Measurements from ENCODE around the gene CNNM3.
A peak's percentile ranks its signal among the peaks of the same experiment; 100 is the strongest.
"Not testable (repeated sequence)": the region's sequence is repeated elsewhere in the genome, so short reads cannot be mapped to it uniquely, and the experiment has no call there.

The CNNM3 gene

DNA sequence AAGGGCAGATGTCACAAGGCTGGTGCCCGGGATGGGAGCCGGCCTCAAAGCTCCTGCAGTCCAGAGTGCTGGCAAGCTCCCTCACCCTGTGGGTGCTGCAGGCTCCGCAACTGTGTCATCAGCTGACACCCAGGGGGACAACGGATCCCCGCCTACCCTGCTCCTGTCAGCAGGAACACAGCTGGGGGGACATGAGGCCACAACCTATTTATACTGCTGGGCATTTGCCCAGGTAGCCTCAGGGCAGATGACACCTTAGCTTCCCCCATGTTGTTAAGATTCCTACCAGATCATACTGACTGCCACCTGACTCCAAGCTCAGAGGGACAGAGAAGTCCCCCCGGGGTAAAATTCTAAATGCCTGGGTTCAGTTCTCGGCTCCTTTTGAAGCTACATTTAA, 26.5 kb downstream of the CNNM3 start:
- no peak for DNase-seq

DNA sequence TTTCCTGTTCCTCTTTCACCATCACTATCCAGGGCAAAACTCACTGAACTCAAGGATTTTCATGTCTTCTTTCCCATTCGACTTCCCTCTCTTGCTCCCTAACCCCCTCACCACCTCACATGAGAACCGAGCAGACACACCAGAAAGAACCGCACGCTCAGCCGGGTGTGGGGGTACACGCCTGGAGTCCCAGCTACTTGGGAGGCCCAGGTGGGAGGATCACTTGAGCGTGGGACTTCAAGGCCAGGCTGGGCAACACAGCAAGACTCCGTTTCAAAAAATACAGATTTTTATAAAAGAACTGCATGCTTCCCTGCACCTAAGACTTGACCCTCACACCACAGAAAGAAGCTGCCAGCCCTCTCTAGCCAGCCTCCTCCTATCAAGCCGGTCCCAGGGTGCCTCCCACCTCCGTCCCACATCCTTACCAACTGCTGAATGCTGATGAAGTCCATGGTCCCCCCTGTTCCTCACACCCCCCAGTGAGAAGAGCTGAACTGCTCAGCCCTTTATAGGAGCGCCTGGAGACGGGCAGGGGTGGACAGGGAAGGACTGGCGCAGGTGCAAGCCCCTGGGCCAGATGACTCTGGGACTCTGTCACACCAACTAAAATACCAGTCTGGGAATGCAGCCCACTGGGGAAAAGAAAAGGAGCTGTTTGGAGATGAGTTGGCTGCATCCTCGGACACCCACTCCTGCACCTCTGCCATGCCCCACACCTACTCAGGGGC, 27.6 kb downstream of the CNNM3 start, which contains the start of gene ANKRD23:
Gene ANKRD23, minus strand, starts transcription at position 484 of the 731 bp plus-strand sequence. Its CDS starts 29 bp downstream, at position 455.
- DNase-seq: no peak

DNA sequence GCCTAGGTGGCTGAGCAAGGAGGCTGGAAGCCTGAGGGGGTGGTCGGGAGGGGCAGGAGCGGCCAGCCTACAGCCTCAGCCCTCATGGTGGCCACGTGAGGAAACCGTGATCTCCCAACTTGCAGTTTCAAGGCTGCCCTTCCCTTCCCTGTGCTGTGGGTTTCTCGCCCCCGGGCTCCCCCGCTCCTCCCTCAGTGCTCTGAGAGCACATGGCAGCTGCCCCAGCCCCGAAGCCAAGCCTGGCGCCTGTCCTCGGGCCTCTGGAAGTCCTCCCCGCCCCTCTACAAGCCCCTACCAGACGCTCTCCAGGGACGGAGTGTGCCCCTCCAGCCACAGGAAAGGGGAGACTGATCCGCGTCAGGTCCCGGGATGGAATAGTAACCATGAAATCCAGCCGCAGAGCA, 28.3 kb downstream of the CNNM3 start:
- DNase-seq: no peak

DNA sequence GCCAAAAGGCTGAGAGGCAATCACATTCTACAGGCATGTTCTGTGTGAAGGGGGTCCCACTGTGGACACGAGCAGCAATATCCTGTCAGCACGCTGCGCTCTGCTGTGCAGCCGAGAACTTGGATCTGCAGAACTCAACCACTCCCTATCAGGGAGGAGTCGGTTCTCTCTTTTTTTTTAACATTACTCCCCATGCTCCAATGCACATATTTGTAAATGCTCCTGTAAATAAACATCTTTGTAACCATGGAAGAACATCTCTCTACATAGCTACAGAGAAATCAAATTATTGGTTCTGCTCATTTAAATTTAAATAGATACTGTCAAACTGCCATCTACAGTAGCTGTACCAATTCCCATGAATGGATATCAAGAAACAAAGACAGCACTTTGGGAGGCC, 30.8 kb downstream of the CNNM3 start:
- DNase-seq: no peak

DNA sequence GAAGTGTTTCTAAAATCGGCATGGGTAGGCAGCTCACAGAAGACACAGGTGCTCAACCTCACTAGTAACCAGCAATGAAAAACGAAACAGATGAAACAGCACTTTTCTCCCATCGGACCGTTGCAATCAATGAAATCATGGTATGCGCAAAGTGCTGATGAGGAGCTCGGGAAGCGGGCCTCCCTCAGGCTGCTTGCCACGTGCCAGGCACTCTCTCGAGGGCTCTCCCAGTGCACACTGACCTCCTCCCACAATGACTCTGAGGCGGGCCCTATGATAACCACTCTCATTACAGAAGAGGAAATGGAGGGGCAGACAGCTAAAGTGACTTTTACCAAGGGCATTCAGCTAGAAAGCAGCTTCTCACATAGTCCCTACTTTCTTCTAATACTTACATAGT, 31.5 kb downstream of the CNNM3 start:
- no peak for DNase-seq

DNA sequence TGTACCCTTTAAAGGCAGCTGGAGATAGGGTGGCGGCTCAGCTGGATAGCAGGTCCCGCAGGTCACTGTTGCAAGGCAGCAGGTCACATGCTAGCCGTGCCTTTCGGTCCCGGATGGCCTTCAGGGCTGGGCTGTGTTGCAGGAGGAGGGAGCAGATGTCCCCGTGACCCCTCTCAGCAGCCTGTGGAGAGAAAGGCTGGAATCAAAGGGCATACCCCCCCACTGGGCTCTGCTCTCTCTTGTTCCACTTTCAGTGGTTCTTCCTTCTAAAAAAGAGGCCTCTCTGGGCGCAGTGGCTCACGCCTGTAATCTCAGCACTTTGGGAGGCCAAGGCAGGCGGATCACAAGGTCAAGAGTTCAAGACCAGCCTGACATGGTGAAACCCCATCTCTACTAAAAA, 32.2 kb downstream of the CNNM3 start:
- DNase-seq: no peak

DNA sequence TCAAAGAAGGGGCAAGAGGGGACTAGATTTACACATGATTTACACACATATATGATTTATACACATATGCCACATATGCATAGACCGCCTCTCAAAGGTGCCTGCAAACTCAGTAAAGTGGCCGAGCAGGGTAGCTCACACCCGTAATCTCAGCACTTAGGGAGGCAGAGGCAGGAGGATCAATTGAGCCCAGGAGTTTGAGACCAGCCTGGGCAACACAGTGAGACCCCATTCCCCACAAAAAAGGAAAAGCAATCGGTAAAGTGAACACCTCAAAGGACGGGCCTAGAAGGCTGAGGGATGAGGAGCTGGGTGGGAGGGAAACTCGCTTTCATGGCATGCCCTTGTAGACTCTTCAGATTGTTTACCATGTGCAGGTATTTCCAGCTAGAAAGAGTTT, 36.6 kb downstream of the CNNM3 start:
- DNase-seq: no peak

DNA sequence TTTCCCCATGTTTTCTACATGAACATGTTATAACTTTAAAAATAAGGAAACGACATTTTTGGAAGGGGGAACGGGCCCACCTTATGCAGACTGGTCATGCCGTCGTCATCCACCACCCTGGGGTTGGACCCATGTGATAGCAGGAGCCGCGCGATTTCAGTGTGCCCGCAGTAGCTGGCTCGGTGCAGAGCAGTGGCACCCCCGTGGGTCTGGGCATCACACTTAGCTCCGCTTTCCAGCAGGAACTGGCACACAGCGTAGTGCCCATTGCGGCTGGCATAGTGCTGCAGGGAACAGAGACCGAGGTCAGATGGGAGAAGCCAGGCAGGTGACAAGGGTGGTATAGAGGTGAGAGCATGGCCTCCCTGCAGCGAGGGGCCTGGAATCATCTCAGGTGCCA, 37.3 kb downstream of the CNNM3 start:
- no peak for DNase-seq

DNA sequence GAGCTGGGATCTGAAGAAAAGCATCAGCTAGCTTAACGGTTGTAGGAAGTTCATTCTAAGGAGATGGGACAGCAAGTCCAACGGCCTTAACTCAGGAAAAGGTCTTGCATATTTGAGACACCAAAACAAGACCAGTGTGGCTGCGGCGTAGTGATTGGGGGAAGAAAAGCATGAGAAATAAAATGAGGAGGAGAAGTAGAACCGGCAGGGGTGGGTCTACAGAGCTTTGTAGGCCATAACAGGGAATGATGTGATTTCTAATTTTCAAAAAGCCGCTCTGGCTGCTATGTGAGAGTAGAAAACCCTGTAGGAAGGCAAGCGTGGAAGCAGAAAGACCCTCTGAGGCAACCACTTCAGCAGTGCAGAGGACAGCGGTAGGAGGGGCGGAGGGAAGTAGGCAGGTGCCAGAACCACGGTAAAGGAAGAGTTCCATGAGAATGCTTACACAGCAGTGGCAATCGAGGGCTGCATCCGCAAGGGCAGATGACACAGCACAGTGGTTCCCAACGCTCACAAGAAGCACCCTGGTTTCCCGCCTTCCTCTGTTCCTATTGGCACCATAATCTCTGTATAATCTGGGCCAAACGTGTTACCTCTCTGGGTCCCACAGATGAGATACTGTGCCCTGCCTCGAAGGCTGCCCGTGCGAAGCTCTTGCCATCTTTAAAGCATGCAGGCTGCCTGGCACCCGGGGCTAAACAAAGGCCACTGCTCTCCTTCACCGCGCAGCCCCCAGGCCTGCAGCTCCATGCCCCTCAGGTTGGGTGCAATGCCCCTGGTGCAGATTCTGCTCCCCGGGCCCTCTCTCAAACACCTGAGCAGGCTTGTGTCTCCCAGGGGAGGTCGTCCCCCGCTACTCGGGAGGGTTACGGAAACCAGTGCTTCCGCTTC, 41.0 kb downstream of the CNNM3 start:
- DNase-seq: peak; percentile 49

DNA sequence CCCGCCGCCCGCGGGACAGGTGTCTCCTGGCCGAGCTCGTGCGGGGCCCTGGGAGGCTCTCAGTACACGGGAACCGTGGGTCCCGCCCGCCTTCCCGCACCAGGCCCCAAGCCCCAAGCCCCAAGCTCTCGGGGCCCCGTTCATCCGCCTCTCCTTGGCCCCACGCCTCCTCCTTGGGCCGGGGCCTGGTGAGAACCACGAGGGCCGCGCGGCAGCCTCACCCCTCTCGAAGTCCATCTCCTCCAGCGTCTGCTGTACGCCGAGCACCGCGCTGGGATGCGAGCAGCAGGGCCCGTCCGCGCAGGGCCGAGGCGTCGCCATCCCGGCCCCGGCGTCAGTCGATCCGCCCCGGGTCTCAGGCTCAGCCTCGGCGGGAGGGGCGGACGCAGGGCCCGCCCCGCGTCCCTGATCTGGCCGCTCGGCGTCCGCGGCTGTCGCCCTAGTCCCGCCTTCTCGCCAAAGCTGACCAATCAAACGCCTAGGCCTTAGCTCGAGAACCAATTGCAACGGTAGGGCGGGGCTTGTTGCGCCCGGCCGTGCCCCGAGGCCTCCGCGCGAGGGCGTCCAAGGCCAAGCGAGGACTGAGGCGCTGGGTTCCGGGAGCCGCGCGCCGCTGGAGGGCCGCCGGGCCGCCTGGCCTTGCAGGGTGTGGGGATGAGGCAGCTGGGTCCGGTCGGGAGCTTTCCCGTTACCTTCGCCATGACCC, 41.8 kb downstream of the CNNM3 start, which contains the start of gene ANKRD39:
Gene ANKRD39, minus strand, starts transcription at position 350 of the 706 bp plus-strand sequence. Its CDS starts 29 bp downstream, at position 321.
- peak; percentile 99 for DNase-seq

DNA sequence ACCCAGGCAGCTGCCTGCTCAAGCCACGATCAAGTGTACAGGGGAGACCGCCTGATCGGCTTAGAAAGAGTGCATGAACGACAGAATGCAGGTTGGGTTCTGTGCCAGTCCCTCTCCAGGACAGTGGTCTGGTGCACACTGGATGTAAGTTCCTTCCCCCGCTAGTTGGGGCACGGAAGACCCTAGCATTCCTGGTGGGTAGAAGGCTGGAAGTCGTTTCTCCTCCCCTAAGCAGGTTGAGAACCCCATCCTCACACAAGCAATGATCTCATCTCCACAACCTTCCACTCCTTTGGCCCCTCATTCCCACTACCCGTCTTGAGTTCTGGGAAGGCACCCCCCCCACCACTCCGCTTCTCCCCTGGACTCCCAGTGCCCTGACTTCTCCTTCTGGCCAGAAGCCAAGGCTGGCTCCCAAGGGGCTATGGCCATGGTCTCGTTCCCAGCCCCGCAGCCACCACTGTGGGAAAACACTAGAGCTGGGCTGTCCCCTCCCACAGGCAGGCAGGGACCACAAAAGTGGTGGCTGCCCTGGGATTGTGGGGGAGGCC, 43.1 kb downstream of the CNNM3 start:
- DNase-seq: peak; percentile 70

DNA sequence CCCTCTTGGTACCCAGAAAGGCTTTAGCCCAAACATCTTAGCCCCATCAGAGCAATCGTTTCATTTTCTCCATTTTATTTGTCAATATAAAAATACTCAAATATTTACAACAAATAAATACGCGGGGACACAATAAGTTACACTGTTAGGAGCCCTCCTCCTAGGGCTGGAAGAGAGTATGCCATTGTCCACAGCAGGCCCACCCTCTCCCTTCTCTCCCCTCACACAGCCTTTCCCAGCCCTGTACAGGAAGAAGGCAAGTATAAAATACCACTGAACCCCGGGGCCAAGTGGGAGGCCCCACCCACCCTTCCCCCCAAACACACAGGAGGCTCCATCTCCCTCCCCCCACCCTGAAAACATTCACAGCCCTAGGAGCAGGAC, 43.6 kb downstream of the CNNM3 start:
- DNase-seq: no peak

DNA sequence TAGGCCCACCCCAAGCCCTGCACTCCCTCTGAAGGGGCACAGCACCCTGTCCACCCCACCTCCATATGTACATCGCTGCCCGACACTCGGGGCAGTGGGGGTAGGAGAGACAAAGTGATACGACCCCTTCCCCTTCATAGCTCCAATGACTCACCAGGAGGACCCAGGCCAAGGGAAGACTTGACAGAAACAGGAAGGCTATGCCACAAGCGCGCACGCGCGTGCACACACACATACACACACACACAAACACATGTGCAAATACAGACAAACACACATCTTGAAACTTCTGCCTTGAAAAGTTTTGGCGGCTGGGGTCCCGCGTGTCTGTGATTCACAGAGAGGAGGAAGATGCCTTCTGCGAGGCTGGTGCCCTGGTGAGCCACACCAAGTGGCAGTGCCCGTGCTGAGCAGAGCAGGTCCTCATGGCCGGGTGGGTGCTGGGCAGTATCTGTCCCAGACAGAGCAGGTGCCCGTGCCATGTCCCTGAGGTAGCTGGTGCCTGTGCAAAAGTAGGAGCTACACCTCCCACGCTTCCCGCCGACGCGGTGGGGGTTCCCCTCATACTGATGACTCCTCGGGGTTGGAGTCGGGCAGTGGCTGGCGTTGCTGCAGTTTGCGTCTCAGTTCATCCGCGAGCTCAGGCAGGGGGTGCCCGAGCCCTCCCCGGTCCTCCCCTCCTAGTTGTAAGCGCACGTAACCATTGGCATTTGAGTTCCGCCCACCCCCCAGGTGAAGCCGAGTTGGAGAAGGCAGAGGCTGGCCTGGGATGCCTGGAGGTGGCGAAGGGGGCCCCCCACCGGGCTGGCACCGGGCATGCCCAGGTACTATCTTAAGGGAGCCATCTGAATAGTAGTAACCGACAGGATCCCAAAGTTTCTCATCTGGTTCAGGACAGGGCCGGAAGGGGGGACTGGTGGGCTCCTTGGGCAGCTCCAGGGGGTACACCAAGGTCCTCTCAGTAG, 44.3 kb downstream of the CNNM3 start:
- DNase-seq: peak; percentile 16

DNA sequence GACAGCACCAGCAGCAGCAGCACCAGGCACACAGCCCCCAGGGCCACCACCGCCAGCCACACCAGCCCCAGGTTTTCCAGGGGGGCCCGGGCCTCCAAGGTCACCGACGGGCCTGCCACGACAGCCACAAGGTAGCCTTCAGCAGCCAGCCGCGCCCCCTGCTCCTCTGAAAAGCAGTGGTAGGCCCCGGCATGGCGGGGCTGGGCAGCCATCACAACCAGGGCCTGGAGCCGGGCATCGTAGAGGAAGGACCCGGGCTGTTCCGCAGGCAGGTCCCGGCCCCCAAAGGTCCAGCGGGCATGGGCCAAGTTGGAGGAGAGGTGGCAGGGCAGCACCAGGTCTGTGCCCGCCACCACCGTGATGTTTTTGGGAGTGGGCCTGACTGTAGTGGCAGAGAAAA, 45.0 kb downstream of the CNNM3 start:
- DNase-seq: no peak

DNA sequence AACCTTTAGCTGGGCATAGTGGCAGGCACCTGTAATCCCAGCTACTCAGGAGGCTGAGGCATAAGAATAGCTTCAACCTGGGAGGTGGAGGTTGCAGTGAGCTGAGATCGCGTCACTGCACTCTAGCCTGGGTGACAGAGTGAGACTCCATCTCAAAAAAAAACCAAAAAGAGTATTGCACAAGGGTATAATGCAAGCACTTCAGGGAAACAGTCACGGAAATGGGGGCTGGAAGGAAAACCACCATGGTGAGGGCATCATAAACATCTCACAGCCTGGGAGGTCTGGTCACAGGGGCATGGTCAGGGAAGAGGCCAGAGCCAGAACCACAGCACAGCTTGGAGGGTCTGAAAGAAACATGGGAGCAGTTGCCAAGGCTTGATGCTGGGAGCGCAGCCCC, 47.0 kb downstream of the CNNM3 start:
- DNase-seq: not testable (repeated sequence)

DNA sequence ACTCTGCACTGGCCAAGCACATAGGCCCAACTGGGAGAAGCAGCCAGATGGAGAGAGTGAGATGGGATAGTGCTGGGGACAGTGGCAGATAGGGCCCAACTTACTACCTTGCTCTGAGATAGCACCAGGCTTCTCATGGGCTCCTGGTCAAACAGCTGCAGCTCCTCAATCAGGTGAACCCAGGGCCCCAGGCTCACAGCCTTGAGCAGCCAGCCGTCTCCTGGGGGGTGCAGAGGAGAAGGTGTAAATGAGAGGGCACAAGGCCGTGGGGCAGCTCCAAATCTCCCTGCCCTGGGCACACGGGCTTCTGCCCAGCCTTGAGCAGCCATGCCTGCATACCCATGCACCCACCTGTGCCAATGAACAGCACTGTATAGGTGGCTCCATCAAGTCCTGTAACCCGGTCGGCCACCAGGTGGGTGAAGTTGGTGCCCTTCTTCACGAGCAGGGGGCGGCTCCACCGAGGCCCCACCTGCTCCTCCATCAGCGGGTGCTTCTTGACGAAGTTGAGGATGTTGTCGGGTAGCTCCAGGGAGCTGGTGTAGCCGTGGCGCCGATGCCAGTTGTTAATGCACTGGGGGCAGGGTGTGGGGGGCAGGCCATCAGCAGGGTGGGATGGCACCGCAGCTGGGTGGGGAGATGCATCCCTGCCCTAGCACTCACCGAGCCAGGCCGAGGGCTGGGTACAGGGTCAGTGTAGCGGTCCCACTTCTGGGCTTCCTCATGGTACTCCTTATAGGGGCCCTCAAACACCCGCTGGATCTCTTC, 47.7 kb downstream of the CNNM3 start:
- DNase-seq: no peak

DNA sequence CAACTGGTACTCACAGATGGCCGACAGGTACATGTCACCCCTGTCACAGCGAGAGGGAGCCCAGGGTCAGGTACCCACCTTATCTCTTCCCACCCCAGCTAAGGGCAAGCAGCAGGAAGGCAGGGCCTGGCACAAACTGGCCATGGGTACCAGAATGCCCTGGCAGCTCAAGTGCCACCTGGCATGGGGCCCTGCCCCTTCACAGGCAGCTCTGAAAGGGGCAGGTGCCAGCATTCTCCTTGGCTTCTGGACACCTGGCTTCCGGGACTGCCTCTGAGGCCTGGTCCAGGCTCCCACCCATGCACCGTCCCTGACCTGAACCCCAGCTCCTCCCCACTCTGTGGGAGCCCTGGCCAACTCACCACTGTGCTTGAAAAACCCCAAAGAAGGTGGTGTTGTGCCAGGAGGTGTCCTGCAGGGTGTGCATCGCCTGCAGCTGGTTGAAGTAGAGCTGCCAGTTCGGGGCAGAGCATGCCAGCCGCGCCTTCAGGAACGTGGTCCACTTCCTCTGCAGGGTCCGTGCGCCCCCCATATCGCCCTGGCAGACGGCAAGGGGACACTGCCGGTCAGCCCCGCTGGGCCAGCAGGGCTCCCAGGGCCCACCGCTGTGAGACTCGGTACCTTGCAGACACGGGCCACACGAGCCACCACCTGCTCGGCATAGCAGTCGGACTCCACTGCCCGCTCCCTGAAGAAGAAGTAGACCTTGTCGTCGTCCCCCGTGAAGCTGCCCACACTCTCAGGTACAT, 48.4 kb downstream of the CNNM3 start:
- no peak for DNase-seq

DNA sequence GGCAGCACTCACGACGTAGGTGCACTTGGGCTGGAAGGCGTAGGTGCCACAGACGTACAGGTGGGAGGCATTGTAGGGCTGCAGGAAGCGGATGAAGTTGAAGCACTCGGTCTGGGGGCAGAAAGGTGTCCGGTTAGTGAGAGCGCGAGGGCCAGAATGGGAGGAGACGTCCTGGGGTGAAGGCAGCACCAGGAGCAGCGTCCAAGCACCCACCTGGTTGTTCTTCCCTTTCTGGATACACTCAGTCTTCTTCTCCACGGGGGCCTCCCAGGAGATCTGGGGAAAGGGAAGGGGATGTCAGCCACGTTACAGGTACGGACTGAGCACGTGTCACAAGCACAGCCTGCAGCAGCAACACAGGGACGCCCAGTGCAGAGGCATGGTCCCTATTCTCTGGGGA, 49.6 kb downstream of the CNNM3 start:
- DNase-seq: no peak

DNA sequence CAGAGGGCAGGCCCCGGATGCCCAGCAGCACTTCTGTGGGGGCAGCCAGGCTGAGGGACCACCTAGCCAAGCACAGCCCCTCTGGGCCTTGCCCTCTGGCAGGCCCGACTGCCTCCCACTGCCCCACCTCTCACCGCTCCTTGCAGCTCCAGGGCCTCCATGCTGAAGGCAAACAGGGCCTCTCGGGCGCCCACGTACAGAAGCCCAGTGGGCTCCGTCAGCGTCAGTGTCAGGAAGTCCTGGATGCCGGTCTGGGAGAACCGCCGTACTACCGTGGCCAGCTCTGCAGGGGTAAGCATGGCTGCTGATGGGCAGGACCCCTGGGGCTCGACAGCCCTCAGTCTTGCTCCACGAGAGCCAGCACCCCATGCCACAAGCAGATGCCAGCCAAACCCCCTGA, 50.1 kb downstream of the CNNM3 start:
- no peak for DNase-seq

DNA sequence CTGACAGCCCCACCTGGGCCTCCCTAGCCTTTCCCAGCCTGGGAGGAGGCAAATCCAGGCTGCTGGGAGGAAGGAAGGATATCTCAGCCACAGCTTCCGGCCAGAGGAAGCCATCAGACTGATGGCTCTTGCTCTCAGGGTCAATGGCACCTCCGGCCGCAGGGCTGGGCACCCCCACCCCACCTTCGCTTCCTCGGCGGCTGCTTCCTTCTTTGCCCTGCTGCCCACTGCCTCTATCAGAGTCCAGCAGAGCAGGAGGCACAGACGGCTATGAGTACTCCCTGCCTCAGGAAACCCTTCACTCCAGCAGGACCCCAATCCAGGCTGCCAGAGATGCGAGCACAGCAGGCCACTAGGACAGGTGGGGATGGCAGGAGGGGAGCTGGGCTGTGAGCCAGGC, 50.5 kb downstream of the CNNM3 start:
- no peak for DNase-seq
